IPS DF 19.7 (cell line): ENCODE results near the gene HOXC10.
A peak's percentile ranks its signal among the peaks of the same experiment; 100 is the strongest.

Experiments used
- DNase-seq: peaks from one replicate; pipeline ENCODE4 v3.0.0-alpha.2; 2013; ENCODE audit warnings: low read depth, low spot score

The HOXC10 gene

GRCh38 chr12:53984901-53985691 lies at the start of gene HOXC10:
HOXC10 (plus strand) TSS chr12:53985146; CDS start chr12:53985260, 114 bp downstream.
- DNase-seq, result no peak

GRCh38 chr12:53935383-53936341 lies 49.3 kb upstream of the HOXC10 start:
- no peak for DNase-seq

DNA sequence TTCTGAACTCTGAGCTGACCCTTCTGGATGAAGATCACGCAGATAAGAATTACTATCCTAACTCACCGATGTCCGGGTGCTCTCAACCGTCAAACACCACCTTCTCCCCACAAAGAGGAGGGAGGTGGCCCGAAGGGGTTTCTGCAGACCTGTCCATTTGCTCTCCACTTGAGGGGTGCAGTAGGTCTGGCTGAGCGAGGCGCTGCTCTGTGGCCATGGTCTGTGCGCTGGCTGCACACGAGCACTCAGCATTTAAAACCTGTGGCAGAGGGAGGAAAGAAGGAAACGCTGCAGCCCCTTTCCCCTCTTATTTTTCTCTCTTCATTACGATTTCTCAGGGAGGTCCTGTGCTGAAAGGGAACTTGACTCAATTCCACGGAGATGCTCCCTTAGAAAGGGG lies 47.8 kb upstream of the HOXC10 start:
- no peak for DNase-seq

DNA sequence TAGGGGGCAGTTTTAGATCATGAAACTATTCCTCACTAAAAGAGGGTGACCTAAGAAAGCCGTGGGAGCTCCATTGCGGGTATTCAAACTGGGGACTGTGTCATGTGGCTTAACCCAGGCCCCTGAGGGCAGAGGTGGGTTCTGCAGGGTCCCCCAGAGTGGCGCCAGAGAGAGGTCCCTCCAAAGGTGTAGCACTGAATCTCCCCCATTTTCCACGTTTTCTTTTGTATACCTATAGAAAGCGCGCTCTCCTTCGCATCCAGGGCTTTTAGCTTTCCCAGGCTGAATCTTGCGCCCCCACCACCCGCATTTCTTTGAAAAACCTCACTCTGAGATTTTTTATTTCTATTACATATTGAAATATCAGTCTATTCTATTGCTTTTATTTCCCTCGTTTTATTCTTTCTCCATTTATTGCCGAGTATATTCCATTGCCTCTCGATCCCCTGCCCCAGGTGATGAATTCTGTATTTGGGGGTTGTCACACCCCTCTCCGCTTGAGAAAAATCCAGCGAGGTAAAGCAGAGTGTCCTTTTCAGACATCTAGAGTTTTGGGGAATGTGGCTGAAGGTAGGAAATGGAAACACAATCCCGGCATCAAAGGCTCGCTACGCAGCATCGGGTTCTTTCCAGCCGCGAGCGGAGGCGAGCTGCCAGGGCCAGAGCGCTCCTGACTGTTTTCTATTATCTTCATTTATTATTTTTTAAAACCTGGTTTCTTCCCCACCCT lies 47.2 kb upstream of the HOXC10 start:
- no peak for DNase-seq

DNA sequence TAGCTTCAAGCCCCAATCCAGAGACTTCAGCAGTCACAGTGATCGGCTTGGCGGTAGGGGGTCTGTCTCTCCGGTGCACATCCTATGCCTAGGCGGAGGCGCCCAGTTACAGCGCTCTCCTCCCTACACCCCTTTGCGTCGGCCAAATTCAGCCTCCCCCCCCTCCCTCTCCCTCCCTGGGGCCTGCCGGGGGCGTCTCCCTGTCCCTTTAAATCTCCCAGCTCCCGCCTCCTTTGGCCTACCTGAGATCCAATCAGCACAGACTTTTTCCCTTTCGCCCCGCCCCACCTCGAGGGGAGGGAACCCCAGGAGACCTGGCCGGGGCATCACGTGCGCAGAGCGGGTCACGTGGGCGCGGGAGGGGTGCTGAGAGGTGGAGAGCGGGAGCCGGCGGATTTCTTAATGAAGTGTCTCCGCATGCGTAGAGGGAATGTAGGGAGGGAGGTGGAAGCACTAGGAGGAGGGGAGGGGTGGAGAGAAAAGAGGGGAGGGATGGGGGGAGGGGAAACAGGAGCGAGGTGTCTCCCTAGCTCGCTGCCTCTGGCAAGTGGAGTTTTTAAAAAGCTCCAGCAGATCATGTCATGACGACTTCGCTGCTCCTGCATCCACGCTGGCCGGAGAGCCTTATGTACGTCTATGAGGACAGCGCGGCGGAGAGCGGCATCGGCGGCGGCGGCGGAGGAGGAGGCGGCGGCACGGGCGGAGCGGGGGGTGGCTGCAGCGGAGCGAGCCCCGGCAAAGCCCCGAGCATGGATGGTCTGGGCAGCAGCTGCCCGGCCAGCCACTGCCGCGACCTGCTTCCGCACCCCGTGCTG lies 46.4 kb upstream of the HOXC10 start, which contains the start of gene HOXC13:
Gene HOXC13, plus strand, starts transcription at position 506 of the 815 bp plus-strand sequence. Its CDS starts 76 bp downstream, at position 582.
- peak; percentile 84 for DNase-seq

GRCh38 chr12:53939141-53940108 lies 45.5 kb upstream of the HOXC10 start:
- no peak for DNase-seq

DNA sequence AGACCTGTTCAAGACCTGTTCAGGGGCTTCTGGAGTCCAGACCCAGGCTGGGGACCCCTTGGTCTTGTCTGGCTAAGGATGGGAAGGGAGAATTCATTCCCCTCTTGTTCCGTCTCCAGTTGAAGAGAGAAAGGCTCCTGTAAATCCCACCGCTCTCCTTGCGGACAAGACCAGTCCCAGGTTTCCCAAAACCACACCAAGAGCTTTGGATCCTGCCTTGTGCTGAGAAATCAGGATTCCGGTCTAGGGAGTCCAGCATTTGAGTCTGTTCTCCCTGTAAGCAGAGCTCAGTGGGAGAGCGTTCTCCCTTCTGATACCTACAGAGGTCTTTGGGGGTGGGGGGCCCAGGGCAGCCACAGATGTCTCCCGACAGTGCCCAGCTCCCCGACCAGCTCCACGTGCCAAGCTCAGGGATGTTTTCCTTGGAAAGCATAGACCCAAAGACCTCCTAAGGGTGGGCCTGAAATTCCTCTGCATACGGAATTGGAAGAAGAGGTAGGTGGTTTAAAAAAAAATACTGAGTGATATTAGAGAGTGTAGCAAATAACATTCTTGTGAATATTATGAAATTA lies 44.4 kb upstream of the HOXC10 start:
- no peak for DNase-seq

GRCh38 chr12:53941187-53941586 lies 43.8 kb upstream of the HOXC10 start:
- DNase-seq, result no peak

- no peak for DNase-seq
Measured at GRCh38 chr12:53941750-53942149, 43.2 kb upstream of the HOXC10 start.

DNA sequence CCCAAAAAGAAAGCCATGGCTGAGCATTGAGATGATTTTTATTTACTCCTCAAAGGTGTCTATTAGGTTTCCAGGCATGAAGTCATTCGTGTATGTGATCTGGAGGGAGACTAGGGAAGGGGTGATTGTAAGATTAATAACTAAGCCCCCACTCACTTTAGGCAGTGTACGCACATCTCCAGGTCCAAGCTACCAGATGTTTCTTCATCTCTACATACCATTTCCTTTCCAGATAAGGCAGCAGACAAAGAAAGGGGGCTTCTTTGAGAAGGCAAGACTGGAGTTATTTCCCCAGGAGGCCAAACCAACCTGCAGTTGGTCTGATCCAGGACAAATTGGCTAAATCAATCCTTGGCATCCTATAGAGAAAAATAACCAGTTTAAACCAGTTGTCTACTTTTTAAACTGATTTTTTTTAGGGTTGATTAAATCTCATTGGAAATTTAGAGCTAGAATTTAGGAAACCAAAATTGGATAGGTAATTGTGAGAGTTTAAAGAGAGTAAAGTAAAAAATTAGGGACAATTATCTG lies 42.4 kb upstream of the HOXC10 start:
- DNase-seq, result no peak

GRCh38 chr12:53944209-53944608 lies 40.7 kb upstream of the HOXC10 start:
- no peak for DNase-seq

DNA sequence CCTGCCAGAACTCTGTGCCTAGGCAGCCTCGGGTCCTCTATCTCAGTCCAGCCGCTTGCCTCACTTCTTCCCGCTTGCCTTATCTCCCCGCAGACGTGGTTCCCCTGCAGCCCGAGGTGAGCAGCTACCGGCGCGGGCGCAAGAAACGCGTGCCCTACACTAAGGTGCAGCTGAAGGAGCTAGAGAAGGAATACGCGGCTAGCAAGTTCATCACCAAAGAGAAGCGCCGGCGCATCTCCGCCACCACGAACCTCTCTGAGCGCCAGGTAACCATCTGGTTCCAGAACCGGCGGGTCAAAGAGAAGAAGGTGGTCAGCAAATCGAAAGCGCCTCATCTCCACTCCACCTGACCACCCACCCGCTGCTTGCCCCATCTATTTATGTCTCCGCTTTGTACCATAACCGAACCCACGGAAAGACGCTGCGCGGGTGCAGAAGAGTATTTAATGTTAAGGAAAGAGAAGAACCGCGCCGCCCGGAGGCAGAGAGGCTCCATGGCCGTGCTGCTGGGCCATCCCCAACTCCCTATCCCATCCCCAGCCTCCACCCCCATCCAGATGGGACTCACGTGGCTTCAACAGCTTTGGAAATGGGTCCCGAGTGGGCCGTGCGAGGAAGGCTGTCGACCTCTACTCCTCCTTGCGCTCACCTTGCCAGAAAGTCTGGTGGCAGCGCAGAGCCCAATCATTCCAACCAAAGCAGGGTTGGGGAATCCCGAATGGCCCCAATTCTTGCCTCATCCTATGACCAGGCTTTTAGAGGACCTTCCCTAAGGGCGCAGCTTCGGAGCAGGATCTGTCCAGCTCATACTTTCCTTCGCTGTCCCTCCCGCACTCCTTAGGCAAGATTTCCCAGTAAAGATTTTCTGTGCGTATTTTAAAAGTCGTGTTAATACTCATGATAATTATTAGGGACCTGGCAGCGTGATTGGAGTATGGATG lies 39.8 kb upstream of the HOXC10 start:
- DNase-seq, result no peak

DNA sequence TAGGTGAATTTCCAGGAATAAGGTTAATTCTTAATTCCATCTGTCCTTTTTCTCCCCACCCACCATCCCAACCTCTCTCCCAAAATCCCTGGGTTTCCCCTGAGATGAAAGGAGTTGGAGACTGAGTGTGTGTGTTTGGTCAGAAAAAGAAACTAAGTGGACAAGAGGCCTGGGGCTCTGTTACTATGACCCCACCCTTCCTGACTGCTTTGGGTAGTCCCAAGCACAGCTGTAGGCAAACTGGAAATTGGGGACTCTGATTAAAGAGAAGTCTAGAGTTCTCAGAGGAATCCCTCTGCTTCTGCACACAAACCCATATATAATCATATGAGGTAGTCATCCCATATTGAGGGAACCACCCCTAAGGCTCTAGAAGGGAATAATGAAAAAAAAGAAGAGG lies 37.2 kb upstream of the HOXC10 start:
- DNase-seq, result no peak

DNA sequence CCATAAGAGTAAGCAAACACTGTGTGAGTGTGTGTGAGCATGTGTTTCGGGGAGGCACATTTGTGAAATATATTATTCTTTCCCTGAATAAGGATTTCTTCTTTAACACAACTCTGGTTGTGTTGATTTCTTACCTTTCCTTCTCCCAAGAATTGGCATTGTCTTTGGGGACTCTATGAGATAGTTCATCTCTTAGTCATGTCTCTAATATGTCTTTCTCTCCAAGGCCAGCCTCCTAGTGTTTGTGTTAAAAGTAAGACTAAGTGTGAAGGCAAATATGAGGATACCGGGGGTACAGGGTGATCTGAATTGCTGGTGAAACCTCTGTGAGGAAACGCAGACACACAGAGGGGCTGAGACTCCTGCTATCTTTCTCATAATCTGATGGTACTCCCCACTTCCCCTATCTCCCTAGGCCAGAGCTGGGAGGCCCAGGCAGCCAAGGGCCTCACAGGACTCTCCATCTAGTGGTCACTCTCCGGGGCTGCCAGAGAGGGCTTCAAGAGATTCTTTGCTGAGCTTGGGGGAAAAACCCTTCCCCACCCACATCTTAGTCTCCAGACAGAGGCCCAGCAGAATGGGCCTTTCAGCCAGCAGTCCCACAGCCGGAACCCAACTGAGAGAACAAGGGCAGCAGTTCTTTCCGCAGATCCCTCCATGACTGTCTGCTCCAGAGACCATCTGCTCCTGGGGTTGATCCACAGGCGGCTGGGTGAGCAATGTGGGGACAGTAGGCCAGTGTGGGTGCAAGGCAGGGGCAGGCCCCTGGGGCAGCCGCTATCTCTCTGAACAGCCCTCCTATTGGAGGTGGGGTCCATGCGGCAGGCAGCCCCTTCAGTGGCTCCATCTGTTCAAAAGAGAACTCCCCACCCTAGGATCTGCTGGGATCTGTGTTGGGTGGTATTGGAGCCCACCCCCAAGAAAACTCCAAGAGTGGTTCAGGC lies 36.0 kb upstream of the HOXC10 start:
- no peak for DNase-seq

GRCh38 chr12:53949631-53950436 lies 35.1 kb upstream of the HOXC10 start:
- no peak for DNase-seq

GRCh38 chr12:53950437-53950773 lies 34.5 kb upstream of the HOXC10 start:
- DNase-seq, result no peak
